HEK293 (cell line): ENCODE measurements around the gene VRTN.

Source experiments
- CTCF ChIP-seq: fragments of 450-650 bp; formaldehyde crosslinking; IDR thresholded peaks from 2 replicates; pipeline ENCODE4 v1.5.1; 2016; ENCODE audit warnings: missing biosample characterization, missing genetic modification characterization
- GFI1B ChIP-seq: fragments of 450-650 bp; formaldehyde crosslinking; IDR thresholded peaks from 2 replicates; pipeline ENCODE4 v1.5.1; 2016; ENCODE audit warnings: missing biosample characterization, missing genetic modification characterization
- IKZF3 ChIP-seq: fragments of 450-650 bp; IDR thresholded peaks from 2 replicates; pipeline ENCODE4 v1.5.0; 2018; ENCODE audit warnings: missing biosample characterization, mild to moderate bottlenecking, missing genetic modification characterization, moderate library complexity
- INSM2 ChIP-seq: fragments of 450-650 bp; formaldehyde crosslinking; IDR thresholded peaks from 2 replicates; pipeline ENCODE4 v1.5.1; 2016; ENCODE audit warnings: missing biosample characterization, missing genetic modification characterization
- KLF1 ChIP-seq: fragments of 450-650 bp; formaldehyde crosslinking; IDR thresholded peaks from 2 replicates; pipeline ENCODE4 v1.5.1; 2016; ENCODE audit warnings: missing biosample characterization, missing genetic modification characterization
- KLF10 ChIP-seq: fragments of 450-650 bp; IDR thresholded peaks from 2 replicates; pipeline ENCODE4 v1.5.1; 2018; ENCODE audit warnings: missing biosample characterization, mild to moderate bottlenecking, missing genetic modification characterization
- KLF16 ChIP-seq: fragments of 450-650 bp; formaldehyde crosslinking; IDR thresholded peaks from 2 replicates; pipeline ENCODE4 v1.5.1; 2017; ENCODE audit warnings: missing biosample characterization, missing genetic modification characterization
- KLF9 ChIP-seq: fragments of 450-650 bp; formaldehyde crosslinking; IDR thresholded peaks from 2 replicates; pipeline ENCODE4 v1.5.1; 2016; ENCODE audit warnings: missing biosample characterization, missing genetic modification characterization, low read depth
- PRDM10 ChIP-seq: fragments of 450-650 bp; formaldehyde crosslinking; IDR thresholded peaks from 2 replicates; pipeline ENCODE4 v1.5.1; 2016; ENCODE audit warnings: missing biosample characterization, missing genetic modification characterization
- REPIN1 ChIP-seq: fragments of 450-650 bp; formaldehyde crosslinking; IDR thresholded peaks from 2 replicates; pipeline ENCODE4 v1.5.1; 2017; ENCODE audit warnings: missing biosample characterization, missing genetic modification characterization, low read depth
- SALL2 ChIP-seq: fragments of 450-650 bp; formaldehyde crosslinking; IDR thresholded peaks from 2 replicates; pipeline ENCODE4 v1.5.0; 2017; ENCODE audit warnings: missing biosample characterization, mild to moderate bottlenecking, missing genetic modification characterization, borderline replicate concordance
- TSHZ1 ChIP-seq: fragments of 450-650 bp; formaldehyde crosslinking; IDR thresholded peaks from 2 replicates; pipeline ENCODE4 v1.5.1; 2016; ENCODE audit warnings: missing biosample characterization, missing genetic modification characterization, borderline replicate concordance
- WT1 ChIP-seq: fragments of 450-650 bp; formaldehyde crosslinking; IDR thresholded peaks from 2 replicates; pipeline ENCODE4 v1.5.1; 2016; ENCODE audit warnings: missing biosample characterization, missing genetic modification characterization
- ZBTB11 ChIP-seq: fragments of 450-650 bp; formaldehyde crosslinking; conservative IDR thresholded peaks from 2 replicates; pipeline ENCODE4 v1.5.1; 2016; ENCODE audit warnings: low read depth, missing biosample characterization, missing genetic modification characterization
- ZBTB21 ChIP-seq: fragments of 450-650 bp; formaldehyde crosslinking; IDR thresholded peaks from 2 replicates; pipeline ENCODE4 v1.5.1; 2017; ENCODE audit warnings: missing biosample characterization, missing genetic modification characterization
- ZNF132 ChIP-seq: fragments of 450-650 bp; formaldehyde crosslinking; IDR thresholded peaks from 2 replicates; pipeline ENCODE4 v1.5.1; 2017; ENCODE audit warnings: missing biosample characterization, missing genetic modification characterization, borderline replicate concordance
- ZNF202 ChIP-seq: fragments of 450-650 bp; formaldehyde crosslinking; IDR thresholded peaks from 2 replicates; pipeline ENCODE4 v1.5.1; 2016; ENCODE audit warnings: missing biosample characterization, missing genetic modification characterization, borderline replicate concordance
- ZNF311 ChIP-seq: fragments of 450-650 bp; formaldehyde crosslinking; IDR thresholded peaks from 2 replicates; pipeline ENCODE4 v1.5.1; 2017; ENCODE audit warnings: missing biosample characterization, missing genetic modification characterization, borderline replicate concordance
- ZNF324 ChIP-seq: fragments of 450-650 bp; formaldehyde crosslinking; IDR thresholded peaks from 2 replicates; pipeline ENCODE4 v1.5.1; 2016; ENCODE audit warnings: missing biosample characterization, missing genetic modification characterization
- ZNF394 ChIP-seq: fragments of 450-650 bp; formaldehyde crosslinking; IDR thresholded peaks from 2 replicates; pipeline ENCODE4 v1.5.1; 2016; ENCODE audit warnings: missing biosample characterization, missing genetic modification characterization, mild to moderate bottlenecking, moderate library complexity, borderline replicate concordance
- ZNF416 ChIP-seq: fragments of 450-650 bp; formaldehyde crosslinking; IDR thresholded peaks from 2 replicates; pipeline ENCODE4 v1.5.1; 2016; ENCODE audit warnings: missing biosample characterization, missing genetic modification characterization
- ZNF529 ChIP-seq: fragments of 450-650 bp; formaldehyde crosslinking; IDR thresholded peaks from 2 replicates; pipeline ENCODE4 v1.5.1; 2017; ENCODE audit warnings: missing genetic modification characterization, missing biosample characterization; ENCODE audit not compliant: insufficient replicate concordance
- ZSCAN23 ChIP-seq: fragments of 450-650 bp; formaldehyde crosslinking; IDR thresholded peaks from 2 replicates; pipeline ENCODE4 v1.5.1; 2016; ENCODE audit warnings: missing biosample characterization, missing genetic modification characterization
- ZSCAN30 ChIP-seq: fragments of 450-650 bp; IDR thresholded peaks from 2 replicates; pipeline ENCODE4 v1.5.1; 2018; ENCODE audit warnings: missing biosample characterization, mild to moderate bottlenecking, missing genetic modification characterization, moderate library complexity

The VRTN gene

GRCh38 chr14:74302634-74303569, 45.4 kb upstream of the VRTN start, which contains the start of gene ABCD4 (continued):
- TF ChIP-seq INSM2 (tag by site-specific recombination) = no peak
- TF ChIP-seq REPIN1 (tag by site-specific recombination) = peak; percentile 70; the same call in 1 of the 2 replicates
- no peak for TF ChIP-seq TSHZ1 (tag by site-specific recombination)
- no peak for TF ChIP-seq IKZF3 (tag by site-specific recombination)
- no peak for TF ChIP-seq ZNF311 (tag by site-specific recombination)
- TF ChIP-seq WT1 (tag by site-specific recombination) = no peak; the same call in 1 of the 2 replicates
- no peak for TF ChIP-seq ZNF529
- peak; percentile 70 for TF ChIP-seq ZBTB11 (tag by site-specific recombination)
- peak; percentile 56; the same call in 1 of the 2 replicates for TF ChIP-seq KLF1 (tag by site-specific recombination)
- TF ChIP-seq ZNF394 = 0 out of 2 replicates have a peak, but pooled peaks have one; percentile 23
- TF ChIP-seq ZNF324 (tag by site-specific recombination) = peak; percentile 49; the same call in 1 of the 2 replicates
- no peak for TF ChIP-seq ZNF202 (tag by site-specific recombination)
- TF ChIP-seq KLF16 (tag by site-specific recombination) = peak; percentile 75; the same call in 1 of the 2 replicates
- TF ChIP-seq KLF9 = peak; percentile 79
- peak; percentile 36; the same call in 1 of the 2 replicates for TF ChIP-seq ZSCAN30
- peak; percentile 73 for TF ChIP-seq PRDM10
- peak; percentile 55; the same call in 1 of the 2 replicates for TF ChIP-seq CTCF (tag by site-specific recombination)
- peak; percentile 40 for TF ChIP-seq KLF10 (tag by site-specific recombination)
- TF ChIP-seq ZNF416 = no peak
- no peak for TF ChIP-seq SALL2 (tag by site-specific recombination)
- no peak for TF ChIP-seq ZNF132 (tag by site-specific recombination)
- TF ChIP-seq ZBTB21 (tag by site-specific recombination) = no peak; the same call in 1 of the 2 replicates
- TF ChIP-seq ZSCAN23 (tag by site-specific recombination) = no peak
- no peak for TF ChIP-seq GFI1B (tag by site-specific recombination)
